Fibroblast of skin of right quadriceps (primary cell): ENCODE results near the gene GTF2I.
"Not testable (repeated sequence)": the region's sequence is repeated elsewhere in the genome, so short reads cannot be mapped to it uniquely, and the experiment has no call there.

Experiments
- DNase-seq: peaks from one replicate; pipeline ENCODE4 v3.0.0-alpha.2; 2013

Gene GTF2I

GRCh38 chr7:74717889-74718288, 60.4 kb downstream of the GTF2I start:
- DNase-seq = no peak

- peak; percentile 5 for DNase-seq
Observed at GRCh38 chr7:74718336-74718735, 60.8 kb downstream of the GTF2I start.

- no peak for DNase-seq
Observed at GRCh38 chr7:74722153-74722552, 64.6 kb downstream of the GTF2I start.

- no peak for DNase-seq
Observed at GRCh38 chr7:74725840-74726239, 68.3 kb downstream of the GTF2I start.

GRCh38 chr7:74726309-74727101, 69.0 kb downstream of the GTF2I start:
- no peak for DNase-seq

- not testable (repeated sequence) for DNase-seq
Observed at GRCh38 chr7:74728686-74729085, 71.2 kb downstream of the GTF2I start.

GRCh38 chr7:74730186-74730585, 72.7 kb downstream of the GTF2I start:
- DNase-seq = not testable (repeated sequence)

GRCh38 chr7:74739974-74740703, 82.6 kb downstream of the GTF2I start:
- DNase-seq = not testable (repeated sequence)

GRCh38 chr7:74743936-74744557, 86.5 kb downstream of the GTF2I start:
- DNase-seq = not testable (repeated sequence)

- not testable (repeated sequence) for DNase-seq
Observed at GRCh38 chr7:74753921-74754482, 96.5 kb downstream of the GTF2I start.

- DNase-seq = not testable (repeated sequence)
Observed at GRCh38 chr7:74756673-74757072, 99.2 kb downstream of the GTF2I start.

GRCh38 chr7:74758268-74758667, 100.8 kb downstream of the GTF2I start:
- DNase-seq = not testable (repeated sequence)

- DNase-seq = not testable (repeated sequence)
Observed at GRCh38 chr7:74758982-74759381, 101.5 kb downstream of the GTF2I start.

- not testable (repeated sequence) for DNase-seq
Observed at GRCh38 chr7:74765205-74765918, 107.8 kb downstream of the GTF2I start.

- not testable (repeated sequence) for DNase-seq
Observed at GRCh38 chr7:74766509-74766908, 109.0 kb downstream of the GTF2I start.

- not testable (repeated sequence) for DNase-seq
Observed at GRCh38 chr7:74766991-74767390, 109.5 kb downstream of the GTF2I start.

GRCh38 chr7:74770062-74770461, 112.5 kb downstream of the GTF2I start:
- not testable (repeated sequence) for DNase-seq

- DNase-seq = not testable (repeated sequence)
Observed at GRCh38 chr7:74772093-74772492, 114.6 kb downstream of the GTF2I start.

GRCh38 chr7:74773760-74774750, 116.5 kb downstream of the GTF2I start, which contains the start of gene NCF1:
NCF1 (plus strand) TSS chr7:74774011; CDS start chr7:74774032, 21 bp downstream.
- not testable (repeated sequence) for DNase-seq

GRCh38 chr7:74775111-74775510, 117.6 kb downstream of the GTF2I start:
- not testable (repeated sequence) for DNase-seq

GRCh38 chr7:74779053-74779452, 121.5 kb downstream of the GTF2I start:
- not testable (repeated sequence) for DNase-seq
